ENCODE data around the gene CARS1. TPM values are rescaled to one million over a fixed set of nuclear protein-coding genes. Genes with fewer than 3 reads are reported as not detected.

Gene CARS1
- total RNA-seq, 1 donor from 2014 or later = 14.3 TPM

- TF ChIP-seq CTCF (IDR thresholded peaks at IDR 0.05; ENCODE audit: borderline replicate concordance) = no peak
- no peaks in the 10 kb centered on the region for H3K9me3 ChIP-seq (replicated peaks)
- peaks cover 69% of the 10 kb centered on the region for H3K36me3 ChIP-seq
- intact Hi-C loops (cut with micrococcal nuclease) = loop anchor here (5.0 to 10.0 kb wide), 2 partner anchors 54 to 177 kb away; partner anchors contain the start of gene MRGPRG
- no peaks in the 10 kb centered on the region for H3K27me3 ChIP-seq (ENCODE audit: low read depth)
- no peak for DNase-seq
- H3K4me1 ChIP-seq = peaks cover 39% of the 10 kb centered on the region
- no peak overlapping the region for H3K4me3 ChIP-seq
- peak overlapping the region; percentile 26 for H3K27ac ChIP-seq (replicated peaks)
These were observed 19.3 kb downstream of the CARS1 start for GRCh38 chr11:3037945-3038271.

- H3K27ac ChIP-seq (replicated peaks) = peak overlapping the region; percentile 26
- peak; percentile 86 for TF ChIP-seq CTCF (IDR thresholded peaks at IDR 0.05; ENCODE audit: borderline replicate concordance)
- H3K36me3 ChIP-seq = peaks cover 69% of the 10 kb centered on the region
- H3K4me3 ChIP-seq = no peak overlapping the region
- peaks cover 33% of the 10 kb centered on the region for H3K4me1 ChIP-seq
- peak; percentile 80 for DNase-seq
- intact Hi-C loops (cut with micrococcal nuclease) = loop anchor here (5.0 to 10.0 kb wide), 2 partner anchors 55 to 178 kb away; partner anchors contain the start of gene MRGPRG
- H3K9me3 ChIP-seq (replicated peaks) = no peaks in the 10 kb centered on the region
- no peaks in the 10 kb centered on the region for H3K27me3 ChIP-seq (ENCODE audit: low read depth)
These were observed 19.9 kb downstream of the CARS1 start for GRCh38 chr11:3037040-3037944.

GRCh38 chr11:3036419-3036818 is 20.8 kb downstream of the CARS1 start:
- H3K9me3 ChIP-seq (replicated peaks) = no peaks in the 10 kb centered on the region
- peak overlapping the region; percentile 26 for H3K27ac ChIP-seq (replicated peaks)
- no peaks in the 10 kb centered on the region for H3K27me3 ChIP-seq (ENCODE audit: low read depth)
- intact Hi-C loops (cut with micrococcal nuclease) = loop anchor here (5.0 to 10.0 kb wide), 2 partner anchors 56 to 178 kb away; partner anchors contain the start of gene MRGPRG
- H3K4me1 ChIP-seq = peaks cover 25% of the 10 kb centered on the region
- H3K36me3 ChIP-seq = peaks cover 69% of the 10 kb centered on the region
- no peak for TF ChIP-seq CTCF (IDR thresholded peaks at IDR 0.05; ENCODE audit: borderline replicate concordance)
- DNase-seq = no peak
- H3K4me3 ChIP-seq = no peak overlapping the region

- H3K9me3 ChIP-seq (replicated peaks) = no peaks in the 10 kb centered on the region
- H3K27ac ChIP-seq (replicated peaks) = no peak overlapping the region
- peaks cover 67% of the 10 kb centered on the region for H3K36me3 ChIP-seq
- peaks cover 26% of the 10 kb centered on the region for H3K4me1 ChIP-seq
- intact Hi-C loops (cut with micrococcal nuclease) = loop anchor here (5.0 to 10.0 kb wide), 2 partner anchors 57 to 179 kb away; partner anchors contain the start of gene MRGPRG
- no peaks in the 10 kb centered on the region for H3K27me3 ChIP-seq (ENCODE audit: low read depth)
- DNase-seq = no peak
- TF ChIP-seq CTCF (IDR thresholded peaks at IDR 0.05; ENCODE audit: borderline replicate concordance) = no peak
- H3K4me3 ChIP-seq = no peak overlapping the region
These were observed 21.9 kb downstream of the CARS1 start for GRCh38 chr11:3035333-3035732.

- peaks cover 15% of the 10 kb centered on the region for H3K4me1 ChIP-seq
- peaks cover 66% of the 10 kb centered on the region for H3K36me3 ChIP-seq
- TF ChIP-seq CTCF (IDR thresholded peaks at IDR 0.05; ENCODE audit: borderline replicate concordance) = no peak
- H3K27me3 ChIP-seq (ENCODE audit: low read depth) = no peaks in the 10 kb centered on the region
- H3K9me3 ChIP-seq (replicated peaks) = no peaks in the 10 kb centered on the region
- DNase-seq = peak; percentile 12
- intact Hi-C loops (cut with micrococcal nuclease) = loop anchor here (10.0 kb wide), 1 partner anchor 184 kb away; the partner anchor contains the start of gene MRGPRG
- H3K4me3 ChIP-seq = no peak overlapping the region
- H3K27ac ChIP-seq (replicated peaks) = peak overlapping the region; percentile 27
These were observed 26.7 kb downstream of the CARS1 start for GRCh38 chr11:3030289-3031070.
